GM03348 (cell line): ENCODE results near the gene IGLON5.

ENCODE experiments used
- DNase-seq: peaks from one replicate; pipeline ENCODE4 v3.0.0; 2012; ENCODE audit warnings: low spot score

The IGLON5 gene

GRCh38 chr19:51317968-51318367 is 6.5 kb downstream of the IGLON5 start:
- DNase-seq, result no peak

DNA sequence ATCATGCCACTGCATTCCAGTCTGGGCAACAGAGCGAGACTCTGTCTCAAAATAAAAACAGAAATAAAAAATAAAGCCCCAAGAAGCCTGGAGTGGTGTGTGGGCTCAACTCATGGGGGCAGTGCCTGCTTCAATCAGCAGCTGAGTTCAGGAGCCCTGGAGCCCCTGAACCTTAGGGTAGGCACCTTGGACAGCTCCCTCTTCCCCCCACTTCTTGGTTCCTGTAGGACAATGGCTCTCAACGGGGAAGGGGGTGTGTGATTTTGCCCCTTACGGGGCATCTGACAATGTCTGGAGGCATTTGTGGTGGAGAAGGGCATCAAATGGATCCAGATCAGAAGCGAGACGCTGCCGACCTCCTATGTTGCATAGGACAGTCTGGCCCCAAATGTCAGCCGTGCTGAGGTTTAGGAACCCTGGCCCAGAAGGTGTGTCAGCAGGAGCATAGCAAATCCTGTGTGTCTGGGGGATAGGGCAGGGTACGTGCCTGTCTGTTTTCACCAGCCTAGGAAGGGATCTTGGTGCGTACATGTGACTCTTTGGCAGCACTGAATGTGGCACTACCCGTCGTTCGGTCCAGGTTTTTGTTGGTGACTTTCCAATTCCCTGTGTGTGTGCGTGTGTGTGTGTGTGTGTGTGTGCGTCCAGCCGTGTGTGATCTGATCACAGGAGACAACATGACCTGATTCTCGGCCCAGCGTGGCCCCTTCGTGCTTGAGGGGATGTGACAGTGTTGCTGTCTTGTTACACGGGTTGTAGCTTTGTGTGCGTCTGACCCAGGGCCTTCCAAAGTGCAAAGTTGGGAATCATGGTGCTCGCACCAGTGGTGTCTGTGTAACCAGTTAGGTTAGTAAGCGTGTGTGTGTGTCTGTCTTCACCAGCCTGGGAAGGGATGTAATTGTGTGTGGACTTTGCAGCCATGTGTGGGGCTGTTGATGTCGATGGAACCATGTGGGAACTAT is 7.5 kb downstream of the IGLON5 start:
- DNase-seq, result no peak

DNA sequence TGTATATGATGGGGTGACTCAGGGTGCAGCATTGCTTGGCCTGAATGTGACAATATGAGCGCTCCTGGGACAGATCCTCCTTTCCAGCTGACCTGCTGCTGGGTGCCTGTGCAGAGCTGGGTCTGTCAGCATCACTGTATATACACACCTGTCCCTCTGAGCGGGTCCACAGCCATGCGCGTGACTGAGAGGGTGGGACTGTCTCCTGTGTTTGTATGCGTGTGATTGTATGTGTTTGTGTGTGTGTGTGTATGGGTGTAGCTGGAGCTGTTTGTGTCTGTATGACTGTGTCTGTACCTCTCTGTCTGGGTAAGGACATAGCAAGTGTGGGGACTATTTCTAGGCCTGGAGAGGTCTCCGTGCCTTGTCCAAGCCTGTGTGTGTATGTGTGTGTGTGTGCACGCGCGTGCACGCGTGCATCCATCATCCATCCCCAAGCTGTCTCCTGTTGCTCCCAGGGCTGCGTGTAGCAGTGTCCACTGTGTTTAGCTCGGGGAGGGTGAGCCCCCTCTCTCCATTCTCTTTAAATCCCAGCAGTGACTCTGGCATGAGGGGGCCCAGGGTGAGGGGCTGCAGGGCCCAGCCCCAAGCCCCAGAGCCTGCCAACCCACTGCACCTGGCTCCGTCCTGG is 8.3 kb downstream of the IGLON5 start:
- no peak for DNase-seq

DNA sequence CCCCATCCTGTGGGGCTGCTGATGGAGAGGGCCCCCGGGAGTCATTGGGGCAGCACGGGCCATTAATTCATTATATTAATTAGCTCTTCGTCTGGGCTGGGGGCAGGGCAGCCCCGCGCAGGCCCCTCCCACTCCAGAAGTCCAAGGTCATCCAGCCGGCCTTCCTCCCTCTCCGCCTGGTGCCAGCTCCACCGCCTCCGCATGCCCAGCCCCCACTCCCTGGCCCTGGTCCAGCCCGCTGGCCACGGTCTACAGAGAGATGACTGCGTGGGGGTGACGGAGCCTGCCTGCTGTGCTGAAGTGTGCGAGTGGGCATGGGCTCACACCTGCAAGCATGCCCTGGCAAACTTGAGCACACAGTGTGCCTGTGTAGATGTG is 8.8 kb downstream of the IGLON5 start:
- no peak for DNase-seq

- no peak for DNase-seq
Measured at GRCh38 chr19:51321799-51322198, 10.4 kb downstream of the IGLON5 start.

DNA sequence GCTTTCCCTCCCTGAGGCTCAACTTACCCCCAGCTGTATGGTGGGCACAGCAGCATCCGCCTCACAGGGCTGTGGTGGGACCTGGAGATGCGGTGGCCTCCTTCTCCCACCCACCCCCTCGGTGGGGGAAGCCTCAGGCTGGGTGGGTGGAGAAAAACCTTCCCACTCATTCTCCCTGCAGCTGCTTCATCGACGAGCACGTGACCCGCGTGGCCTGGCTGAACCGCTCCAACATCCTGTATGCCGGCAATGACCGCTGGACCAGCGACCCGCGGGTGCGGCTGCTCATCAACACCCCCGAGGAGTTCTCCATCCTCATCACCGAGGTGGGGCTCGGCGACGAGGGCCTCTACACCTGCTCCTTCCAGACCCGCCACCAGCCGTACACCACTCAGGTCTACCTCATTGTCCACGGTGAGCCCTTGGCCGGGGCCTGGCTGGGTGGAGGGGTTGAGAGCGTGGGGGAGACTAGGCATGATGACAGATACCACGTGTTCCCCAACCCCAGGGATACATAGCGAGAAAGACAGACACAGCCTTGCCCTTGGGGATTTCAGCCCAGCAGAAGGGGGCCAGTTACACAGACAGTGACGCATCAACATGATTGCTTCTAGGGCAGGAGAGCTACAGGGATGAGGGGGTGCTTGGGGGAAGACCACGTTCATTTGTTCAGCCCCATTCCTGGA is 12.2 kb downstream of the IGLON5 start:
- DNase-seq, result no peak

GRCh38 chr19:51324167-51324481 is 12.7 kb downstream of the IGLON5 start:
- DNase-seq, result no peak

GRCh38 chr19:51325161-51325976 is 13.9 kb downstream of the IGLON5 start:
- no peak for DNase-seq

DNA sequence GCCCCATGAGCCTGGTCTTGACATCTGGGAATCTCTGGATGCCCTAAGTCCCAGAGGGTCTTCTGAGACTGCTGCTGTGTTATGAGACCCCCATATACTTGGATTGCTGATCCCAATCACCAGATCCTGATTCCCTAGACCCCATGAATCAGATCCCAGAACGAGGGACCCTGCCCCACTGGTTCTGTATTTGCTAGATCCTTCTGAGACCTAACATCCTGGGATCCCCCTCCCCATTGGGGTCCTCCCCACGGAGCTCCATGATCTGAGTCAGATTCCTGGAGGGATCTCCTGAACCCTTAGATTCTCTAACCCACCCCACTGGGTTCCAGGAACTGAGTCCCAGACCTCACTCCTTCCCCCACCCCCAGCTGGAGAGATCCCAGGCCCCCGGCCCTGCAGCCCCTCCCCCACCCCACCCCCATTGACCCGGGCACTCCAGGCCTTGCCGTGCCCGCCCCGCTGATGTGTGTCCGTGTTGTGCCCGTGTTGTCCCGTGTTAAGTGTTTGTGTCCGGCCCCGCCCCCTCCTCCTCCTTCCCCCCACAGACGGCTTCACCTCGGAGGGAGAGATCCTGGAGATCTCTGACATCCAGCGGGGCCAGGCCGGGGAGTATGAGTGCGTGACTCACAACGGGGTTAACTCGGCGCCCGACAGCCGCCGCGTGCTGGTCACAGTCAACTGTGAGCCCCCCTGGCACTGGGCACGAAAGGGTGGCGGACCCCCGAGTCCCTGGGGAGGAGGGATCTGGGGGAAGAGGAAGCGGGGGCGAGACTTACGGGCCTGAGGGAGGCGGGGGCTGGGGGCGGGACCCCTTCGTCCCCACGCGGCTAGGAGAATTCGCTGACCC is 15.0 kb downstream of the IGLON5 start:
- no peak for DNase-seq

GRCh38 chr19:51327066-51328001 is 15.9 kb downstream of the IGLON5 start:
- DNase-seq, result peak; percentile 80

DNA sequence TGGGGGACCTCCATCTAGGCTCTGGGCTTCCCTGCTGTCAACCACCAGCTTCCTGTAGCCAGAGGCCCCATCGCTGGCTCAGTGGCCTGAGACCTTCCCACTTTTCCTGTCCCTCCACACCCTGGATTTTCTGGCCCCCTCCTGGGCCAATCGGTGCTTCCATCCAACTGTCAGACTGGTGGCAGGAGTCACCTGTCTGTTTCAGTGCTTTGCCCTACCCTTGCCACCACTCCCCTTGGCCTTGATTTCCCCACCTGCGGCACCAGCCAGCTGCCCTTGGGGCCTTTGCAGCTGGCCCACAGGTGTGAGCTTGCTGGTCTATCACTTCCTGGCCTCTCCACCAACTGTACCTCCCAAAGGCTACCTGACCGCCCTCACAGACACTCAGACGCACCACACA is 18.0 kb downstream of the IGLON5 start:
- no peak for DNase-seq

- DNase-seq, result no peak
Measured at GRCh38 chr19:51330366-51330765, 18.9 kb downstream of the IGLON5 start.

DNA sequence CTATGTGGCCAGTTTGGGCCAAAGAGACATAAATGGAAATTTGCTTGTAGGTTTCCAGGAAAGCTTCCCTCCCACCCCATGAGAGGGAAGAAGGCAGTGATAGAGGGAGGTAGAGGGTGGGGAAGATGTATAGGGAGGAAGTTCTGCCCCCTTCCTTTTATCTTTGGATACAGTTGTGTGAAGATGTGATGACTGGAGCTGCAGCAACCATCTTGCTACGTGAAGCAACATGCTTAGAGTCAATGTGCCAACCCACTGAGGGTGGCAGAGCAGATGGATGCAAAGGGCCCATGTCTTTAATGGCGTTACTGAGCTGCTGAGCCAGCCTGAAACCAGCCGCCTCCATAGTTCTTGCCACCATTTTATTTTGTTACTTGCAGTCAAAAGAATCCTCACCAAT is 19.7 kb downstream of the IGLON5 start:
- no peak for DNase-seq

- no peak for DNase-seq
Measured at GRCh38 chr19:51331716-51332115, 20.3 kb downstream of the IGLON5 start.

- no peak for DNase-seq
Measured at GRCh38 chr19:51333836-51334460, 22.5 kb downstream of the IGLON5 start.

DNA sequence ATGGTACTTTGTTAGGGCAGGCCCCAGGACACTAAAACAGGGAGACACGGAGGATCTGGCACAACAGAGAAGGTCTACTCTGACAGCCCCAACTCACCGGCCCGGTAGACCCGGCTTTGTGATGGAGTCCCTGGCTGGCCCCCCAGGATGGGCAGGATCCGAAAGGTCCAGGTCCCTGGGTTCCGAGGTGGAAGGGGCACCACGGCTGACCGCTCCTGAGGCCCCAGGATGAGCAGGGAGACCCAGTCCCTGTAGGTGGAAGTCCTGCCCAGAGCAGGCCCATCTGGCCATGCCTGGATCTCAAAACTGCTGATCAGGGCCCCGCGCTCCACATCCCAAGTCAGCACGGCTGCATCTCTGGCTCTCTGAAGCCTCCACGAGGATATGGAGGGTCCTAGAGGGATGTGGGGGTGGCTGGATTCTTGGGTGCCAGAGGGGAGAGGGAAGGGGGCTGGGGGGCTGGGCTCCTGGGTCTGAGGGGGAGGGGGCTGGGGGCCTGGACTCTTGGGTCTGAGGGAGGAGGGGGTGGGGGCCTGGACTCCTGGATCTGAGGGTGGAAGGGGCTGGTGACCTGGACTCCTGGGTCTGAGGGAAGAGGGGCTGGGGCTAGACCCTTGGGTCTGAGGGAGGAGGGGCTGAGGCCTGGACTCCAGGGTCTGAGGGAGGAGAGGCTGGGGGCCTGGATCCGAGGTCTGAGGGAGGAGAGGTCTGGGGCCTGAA is 25.9 kb downstream of the IGLON5 start:
- no peak for DNase-seq

DNA sequence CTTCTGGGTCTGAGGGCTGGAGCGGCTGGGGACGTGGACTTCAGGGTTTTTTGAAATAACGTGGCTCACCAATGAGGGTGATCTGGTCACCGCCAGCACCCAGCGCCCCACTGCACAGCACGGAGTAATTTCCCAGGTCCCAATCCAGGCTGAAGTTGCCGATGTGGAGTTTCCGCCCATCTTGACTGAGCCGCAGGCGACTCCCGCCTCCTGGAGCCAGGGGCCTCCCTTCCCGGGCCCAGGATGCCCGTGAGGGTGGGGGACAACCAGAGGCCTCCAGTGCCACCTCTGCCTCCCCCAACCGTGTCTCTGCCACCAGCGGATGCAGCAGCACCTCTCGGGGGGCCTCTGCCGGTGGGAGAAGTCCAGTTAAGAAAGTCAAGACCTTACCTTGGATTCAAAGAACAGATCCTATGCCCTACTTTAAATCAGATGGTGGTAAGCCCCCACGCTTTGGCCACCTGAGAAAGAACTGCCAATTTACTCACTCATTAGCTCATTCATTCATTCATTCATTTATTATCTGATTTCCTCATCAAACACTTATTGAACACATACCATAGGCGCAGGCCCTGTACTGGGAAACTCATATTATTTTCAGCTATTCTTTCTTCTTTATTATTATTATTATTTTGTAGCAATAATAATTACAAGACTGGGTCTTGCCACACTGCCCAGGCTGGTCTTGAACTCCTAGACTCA is 26.6 kb downstream of the IGLON5 start:
- DNase-seq, result no peak

DNA sequence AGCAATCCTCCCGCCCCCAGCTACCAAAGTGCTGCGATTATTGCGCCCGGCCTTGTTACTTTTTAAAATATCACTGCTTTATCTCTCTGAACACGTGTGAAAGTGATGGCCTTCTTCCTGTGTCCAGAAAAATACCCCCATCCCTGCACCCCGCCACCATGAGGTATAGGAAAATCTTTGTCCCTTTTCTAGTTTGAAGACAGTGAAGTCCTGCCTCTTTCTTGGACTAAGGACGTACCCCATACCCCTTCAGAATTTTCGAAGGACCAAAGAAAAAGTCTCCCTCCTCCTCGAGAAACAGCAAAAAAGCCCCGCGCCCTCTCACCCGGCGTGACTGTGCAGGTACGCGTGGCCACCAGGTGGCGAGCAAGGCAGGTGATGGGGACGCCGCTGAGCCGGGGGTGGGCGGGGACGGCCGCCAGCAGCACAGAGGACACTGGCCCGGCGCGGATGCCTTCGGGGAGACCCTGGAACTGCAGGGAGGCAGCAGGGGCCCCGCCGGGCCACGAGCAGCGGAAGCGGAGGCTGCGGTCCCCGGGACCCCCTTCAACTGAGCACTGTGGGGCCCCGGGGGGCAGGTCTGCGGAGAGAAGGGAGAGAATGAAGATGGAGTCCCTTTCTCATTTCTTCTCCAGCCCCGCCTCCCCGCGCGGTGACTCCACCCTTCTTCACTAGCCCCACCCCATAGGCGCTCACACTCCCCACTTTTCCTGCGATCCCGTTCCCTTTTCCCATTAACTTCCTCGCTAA is 27.3 kb downstream of the IGLON5 start:
- DNase-seq, result peak; percentile 92
